D721Med (cell line): ENCODE data around the gene POLK.
A peak's percentile ranks its signal among the peaks of the same experiment; 100 is the strongest.
"Not testable (repeated sequence)": the region's sequence is repeated elsewhere in the genome, so short reads cannot be mapped to it uniquely, and the experiment has no call there.

Experiments
- DNase-seq: peaks from one replicate; pipeline ENCODE4 v3.0.0; 2011; ENCODE audit warnings: low spot score; ENCODE audit not compliant: insufficient read length
- FAIRE-seq: peaks from 2 replicates; lab custom pipeline; 2011; peaks lifted over from hg19 to GRCh38; lab: Jason Lieb, UNC
- CTCF ChIP-seq: IDR thresholded peaks from 2 replicates; pipeline ENCODE4 v1.5.1; 2012; ENCODE audit warnings: mild to moderate bottlenecking, control low read depth; ENCODE audit not compliant: insufficient read depth; ENCODE audit errors: missing control alignments

The POLK gene

DNA sequence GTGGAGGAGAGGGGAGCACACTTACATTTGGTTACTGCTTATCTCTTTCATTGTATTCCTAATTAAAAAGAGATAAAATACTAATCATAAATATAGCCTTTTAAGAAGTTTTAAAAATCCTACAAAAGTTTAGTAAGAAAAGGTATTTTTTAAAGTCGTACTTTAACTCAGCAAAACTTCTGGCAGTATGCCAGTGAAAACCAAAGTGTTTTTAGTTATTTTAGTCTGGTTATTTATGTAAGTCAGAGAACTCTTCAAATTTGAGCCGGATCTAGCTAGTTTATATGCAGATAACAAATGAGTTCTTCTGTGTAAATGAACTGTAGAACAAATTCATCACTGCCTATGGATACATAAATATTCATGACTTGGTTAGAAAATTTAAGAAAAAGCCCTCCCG lies 63.1 kb downstream of the POLK start:
- FAIRE-seq = no peak
- TF ChIP-seq CTCF = no peak

GRCh38 chr5:75578280-75578679 lies 66.6 kb downstream of the POLK start:
- FAIRE-seq, DNase-seq: not testable (repeated sequence)

More for the DNA sequence above, 63.1 kb downstream of the POLK start:
- no peak for DNase-seq

DNA sequence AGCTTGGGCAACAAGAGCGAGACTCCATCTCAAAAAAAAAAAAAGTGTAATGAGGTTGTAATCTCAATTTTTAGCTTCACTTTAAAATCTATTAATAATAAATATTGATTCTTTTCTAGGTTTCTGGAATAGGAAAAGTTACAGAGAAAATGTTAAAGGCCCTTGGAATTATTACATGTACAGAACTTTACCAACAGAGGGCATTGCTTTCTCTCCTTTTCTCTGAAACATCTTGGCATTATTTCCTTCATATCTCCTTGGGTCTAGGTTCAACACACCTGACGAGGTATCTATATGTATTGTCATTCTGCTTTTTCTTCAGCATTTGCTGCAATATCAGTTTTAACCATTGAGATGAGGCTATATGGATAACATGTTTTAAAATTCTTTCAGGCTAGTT lies 73.0 kb downstream of the POLK start:
- DNase-seq (no peak), FAIRE-seq (no peak)
- no peak for TF ChIP-seq CTCF

DNA sequence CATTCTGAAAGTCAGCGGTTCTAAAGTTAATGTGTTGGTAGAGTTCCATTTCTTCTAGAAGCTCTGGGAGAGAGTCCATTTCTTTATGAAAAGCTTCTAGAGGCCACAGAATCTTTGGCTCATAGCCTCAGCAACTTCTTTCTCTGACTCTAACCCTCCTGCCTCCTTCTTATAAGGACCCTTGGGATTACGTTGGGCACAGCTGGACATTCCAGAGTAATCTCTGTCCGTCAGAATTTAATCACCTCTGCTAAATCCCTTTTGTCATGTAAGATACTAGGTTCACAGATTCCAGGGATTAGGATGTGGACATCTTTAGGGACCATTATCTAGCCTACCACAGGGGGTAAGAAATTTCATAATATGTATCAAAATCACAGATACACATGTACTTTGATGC lies 77.0 kb downstream of the POLK start:
- DNase-seq (no peak), FAIRE-seq (peak; percentile 87)
- TF ChIP-seq CTCF = no peak

DNA sequence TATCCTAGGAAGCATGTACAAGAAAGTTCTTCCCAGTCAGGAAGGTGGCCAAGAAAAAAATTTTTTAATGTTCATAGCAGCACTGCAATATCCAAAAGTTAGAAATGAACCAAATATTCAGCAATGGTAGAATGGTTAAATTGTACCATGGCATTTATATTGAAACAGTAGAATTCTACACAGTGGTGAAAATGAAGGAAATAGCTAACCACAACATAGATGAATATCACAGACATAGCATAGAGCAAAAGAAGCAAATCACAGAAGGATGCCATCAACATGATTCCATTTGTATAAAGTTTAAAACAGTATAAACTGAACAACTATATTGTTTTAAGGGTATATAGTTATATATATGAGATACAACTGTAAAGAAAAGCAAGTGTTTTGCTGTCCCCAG lies 88.8 kb downstream of the POLK start:
- FAIRE-seq = no peak
- DNase-seq = no peak
- TF ChIP-seq CTCF = no peak

DNA sequence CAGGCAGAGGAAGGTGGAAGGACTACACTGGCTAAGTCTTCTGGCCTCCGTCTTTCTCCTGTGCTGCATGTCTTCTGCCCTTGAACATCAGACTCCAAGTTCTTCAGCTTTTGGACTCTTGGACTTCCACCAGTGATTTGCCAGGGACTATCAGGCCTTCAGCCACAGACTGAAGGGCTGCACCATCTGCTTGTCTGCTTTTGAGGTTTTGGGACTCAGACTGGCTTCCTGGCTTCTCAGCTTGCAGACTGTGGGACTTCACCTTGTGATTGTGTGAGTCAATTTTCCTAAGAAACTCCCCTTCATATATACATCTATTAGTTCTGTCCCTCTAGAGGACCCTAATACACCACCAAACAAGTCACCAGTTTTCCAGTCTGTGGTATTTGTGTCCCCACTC lies 89.9 kb downstream of the POLK start:
- no peak for TF ChIP-seq CTCF
- no peak for DNase-seq
- no peak for FAIRE-seq

- no peak for DNase-seq
- FAIRE-seq = no peak
Measured at GRCh38 chr5:75601996-75602395, 90.3 kb downstream of the POLK start.

More at GRCh38 chr5:75601996-75602395, 90.3 kb downstream of the POLK start:
- TF ChIP-seq CTCF = no peak
